IMR-90 (cell line): Measurements from ENCODE around the gene PPP1CA. TPM values are rescaled to one million over a fixed set of nuclear protein-coding genes. Genes with fewer than 3 reads are reported as not detected.

Experiments used
- ATAC-seq: fragments of 200-7000 bp; cut with Tn5 transposase; 2 replicates; pipeline ENCODE4 v1.9.1; 2020; ENCODE audit warnings: low read depth, mild to moderate bottlenecking, moderate library complexity
- BruUV-seq: library from RNA; stranded (reverse); fragments of 400-500 nt; replicated peaks from 2 replicates; lab custom pipeline; 2021; lab: Mats Ljungman, UMichigan
- CTCF ChIA-PET: fragments of 300-600 bp; formaldehyde crosslinking; extraction: SDS; loops from one replicate; lab custom pipeline; 2021; ENCODE audit warnings: antibody characterized with exemption; lab: Yijun Ruan, JAX
- POLR2A ChIA-PET: fragments of 300-600 bp; sonication (Branson Sonifier 250); formaldehyde crosslinking; loops from one replicate; lab custom pipeline; 2022; ENCODE audit warnings: antibody characterized with exemption; ENCODE audit not compliant: unreplicated experiment; lab: Charles Lee
- DNase-seq: peaks from one replicate; pipeline ENCODE4 v3.0.0; 2013
- H2AFZ ChIP-seq: replicated peaks from 2 replicates; pipeline ENCODE3; 2013; ENCODE audit warnings: low read length, mild to moderate bottlenecking; ENCODE audit not compliant: poor library complexity
- H2AK5ac ChIP-seq: 2 replicates; pipeline ENCODE4 v1.6.1; 2013; ENCODE audit warnings: low read depth, low read length, inconsistent platforms
- H2AK9ac ChIP-seq: replicated peaks from 2 replicates; pipeline ENCODE3; 2013; ENCODE audit warnings: mild to moderate bottlenecking, low read depth, low read length, moderate library complexity; ENCODE audit not compliant: poor library complexity
- H2BK120ac ChIP-seq: 2 replicates; pipeline ENCODE4 v1.6.1; 2013; ENCODE audit warnings: low read depth, low read length, inconsistent platforms
- H2BK15ac ChIP-seq: 3 replicates; pipeline ENCODE4 v1.6.1; 2013; ENCODE audit warnings: low read depth, low read length, inconsistent platforms
- H2BK20ac ChIP-seq: 2 replicates; pipeline ENCODE4 v1.6.1; 2013; ENCODE audit warnings: low read depth, mild to moderate bottlenecking, inconsistent platforms, low read length, moderate library complexity
- H2BK5ac ChIP-seq: 2 replicates; pipeline ENCODE4 v1.6.1; 2013; ENCODE audit warnings: mild to moderate bottlenecking, low read depth, low read length, inconsistent platforms; ENCODE audit not compliant: poor library complexity, severe bottlenecking
- H3K14ac ChIP-seq: replicated peaks from 2 replicates; pipeline ENCODE4 v1.6.1; 2013; ENCODE audit warnings: low read depth, low read length, inconsistent platforms
- H3K18ac ChIP-seq: 2 replicates; pipeline ENCODE4 v1.6.1; 2013; ENCODE audit warnings: low read depth, low read length, control low read depth
- H3K23ac ChIP-seq: 2 replicates; pipeline ENCODE4 v1.6.1; 2013; ENCODE audit warnings: low read depth, low read length, inconsistent platforms
- H3K27ac ChIP-seq: 2 replicates; pipeline ENCODE4 v1.5.1; 2013; ENCODE audit warnings: mild to moderate bottlenecking, control low read depth, low read length; ENCODE audit not compliant: insufficient read depth
- H3K27me3 ChIP-seq: 2 replicates; pipeline ENCODE4 v1.6.1; 2013; ENCODE audit warnings: low read length; ENCODE audit not compliant: control insufficient read depth, insufficient read depth
- H3K36me3 ChIP-seq: 2 replicates; pipeline ENCODE4 v1.6.1; 2013; ENCODE audit warnings: low read length, mixed read lengths; ENCODE audit not compliant: control insufficient read depth, insufficient read depth
- H3K4ac ChIP-seq: 2 replicates; pipeline ENCODE4 v1.6.1; 2013; ENCODE audit warnings: low read depth, low read length, inconsistent platforms
- H3K4me1 ChIP-seq: 2 replicates; pipeline ENCODE4 v1.6.1; 2013; ENCODE audit warnings: low read length, mixed read lengths; ENCODE audit not compliant: control insufficient read depth, insufficient read depth
- H3K4me2 ChIP-seq: 2 replicates; pipeline ENCODE4 v1.6.1; 2013; ENCODE audit warnings: low read depth, mild to moderate bottlenecking, control low read depth, low read length, moderate library complexity
- H3K4me3 ChIP-seq: 2 replicates; pipeline ENCODE4 v1.5.1; 2013; ENCODE audit warnings: low read depth, mild to moderate bottlenecking, control low read depth, low read length, moderate library complexity; ENCODE audit not compliant: insufficient read depth
- H3K56ac ChIP-seq: 2 replicates; pipeline ENCODE4 v1.6.1; 2013; ENCODE audit warnings: low read length, inconsistent platforms; ENCODE audit not compliant: insufficient read depth; ENCODE audit errors: extremely low read depth
- H3K79me1 ChIP-seq, 2 experiments: 2 replicates each; pipeline ENCODE4 v1.6.1; 2013; ENCODE audit warnings: low read length in 2 of 2, inconsistent platforms in 1 of 2, low read depth in 1 of 2
- H3K9ac ChIP-seq: 2 replicates; pipeline ENCODE4 v1.6.1; 2013; ENCODE audit warnings: low read depth, low read length, control low read depth
- H3K9me1 ChIP-seq: 2 replicates; pipeline ENCODE4 v1.6.1; 2013; ENCODE audit warnings: low read length, inconsistent platforms; ENCODE audit not compliant: insufficient read depth
- H3K9me3 ChIP-seq: 2 replicates; pipeline ENCODE4 v1.6.1; 2013; ENCODE audit warnings: low read length; ENCODE audit not compliant: control insufficient read depth, insufficient read depth
- H4K20me1 ChIP-seq: 2 replicates; pipeline ENCODE4 v1.6.1; 2013; ENCODE audit warnings: low read length, inconsistent platforms; ENCODE audit not compliant: insufficient read depth
- H4K5ac ChIP-seq: 2 replicates; pipeline ENCODE4 v1.6.1; 2013; ENCODE audit warnings: mild to moderate bottlenecking, low read depth, low read length, control low read depth
- H4K8ac ChIP-seq, 2 experiments: 2 replicates each; pipeline ENCODE4 v1.6.1; 2013; ENCODE audit warnings: low read depth in 2 of 2, low read length in 2 of 2, control low read depth in 1 of 2, inconsistent platforms in 1 of 2
- H4K91ac ChIP-seq: 2 replicates; pipeline ENCODE4 v1.6.1; 2013; ENCODE audit warnings: low read depth, low read length, inconsistent platforms; ENCODE audit not compliant: insufficient read depth
- MXI1 ChIP-seq: IDR thresholded peaks from 2 replicates; pipeline ENCODE4 v1.6.1; 2012; ENCODE audit warnings: low read depth, mild to moderate bottlenecking, low read length, moderate library complexity, borderline replicate concordance
- POLR2A ChIP-seq: IDR thresholded peaks from 2 replicates; pipeline ENCODE4 v1.6.1; 2012; ENCODE audit warnings: mild to moderate bottlenecking, low read depth, low read length
- RCOR1 ChIP-seq: IDR thresholded peaks from 2 replicates; pipeline ENCODE4 v1.6.1; 2012; ENCODE audit warnings: mild to moderate bottlenecking, low read length, improper control_type of control experiment; ENCODE audit not compliant: insufficient replicate concordance
- SMC3 ChIP-seq: fragments of 150-350 bp; IDR thresholded peaks from 2 replicates; pipeline ENCODE4 v1.6.1; 2016; ENCODE audit warnings: low read depth, mild to moderate bottlenecking, antibody characterized with exemption, low read length, moderate library complexity
- WGBS, 2 experiments: methylation state at CpG; one replicate each; pipeline versions ENCODE4 v1.1.5 to v1.1.7; 2013; ENCODE audit warnings: missing lambda C conversion rate in 2 of 2; ENCODE audit not compliant: insufficient read length in 1 of 2; ENCODE audit errors: extremely low coverage in 2 of 2; 5-methylcytosine and 5-hydroxymethylcytosine counted together
- dilution Hi-C: fragments of 300-500 bp; cut with HindIII; formaldehyde crosslinking; loops from one replicate; pipeline ENCODE4 v1.14.3; 2018; ENCODE audit warnings: low sequenced_read_pairs; ENCODE audit not compliant: unreplicated experiment
- in situ Hi-C: fragments of 300-500 bp; cut with MboI; formaldehyde crosslinking; loops from 3 replicates; pipeline ENCODE4 v1.14.3; 2019; ENCODE audit warnings: low sequenced_read_pairs, inconsistent platforms, mixed read lengths
- intact Hi-C: fragments of 100-400 bp; cut with micrococcal nuclease; formaldehyde crosslinking; loops from 2 replicates; pipeline ENCODE4 v1.10.0; 2022
- polyA plus RNA-seq, 3 experiments: library from polyadenylated mRNA; depleted of rRNA; stranded (reverse); fragments of >200 nt; gene quantifications; 2 replicates each; pipeline ENCODE4 v1.2.3, GENCODE V29; 2012; ENCODE audit warnings: low replicate concordance in 1 of 3
- total RNA-seq: library from RNA; depleted of rRNA; stranded (reverse); fragments of >200 nt; gene quantifications from 2 replicates; pipeline ENCODE4 v1.2.3, GENCODE V29; 2012
- TF ChIP-seq, protein P1 (sequence below): fragments of 150-350 bp; IDR thresholded peaks from 2 replicates; pipeline ENCODE4 v1.6.1; 2017; ENCODE audit warnings: mild to moderate bottlenecking, antibody characterized with exemption, low read length, low read depth

The PPP1CA gene
- total and polyA plus RNA-seq, 2 of the 4 experiments (the other 2 are of a cell fraction) = 228 to 313 TPM

GRCh38 chr11:67429038-67429668 is 27.5 kb upstream of the PPP1CA start:
- dilution Hi-C loops = no loop called here
- no TSS peak for BruUV-seq
- Histone ChIP-seq H2AK5ac (peak overlapping the region; percentile 95), H3K56ac (no peak overlapping the region), H2BK5ac (peak overlapping the region; percentile 31), H3K9me1 (peaks cover 8% of the 10 kb centered on the region), H4K20me1 (no peaks in the 10 kb centered on the region; the same call in 1 of the 2 replicates), H3K27ac (peak overlapping the region; percentile 64), H3K4ac (peak overlapping the region; percentile 94), H3K36me3 (peaks cover 21% of the 10 kb centered on the region; the same call in 1 of the 2 replicates), H3K18ac (no peak overlapping the region), H4K8ac (peak overlapping the region; percentile 47 to 87; a peak in 3 of 4 replicates), H3K9ac (peak overlapping the region; percentile 87), H2AK9ac (peak overlapping the region; percentile 95), H2BK15ac (no peak overlapping the region), H3K14ac (peak overlapping the region; percentile 56; the same call in 1 of the 2 replicates), H3K4me3 (peak overlapping the region; percentile 75), H3K27me3 (no peaks in the 10 kb centered on the region), H3K23ac (peak overlapping the region; percentile 63), H3K4me1 (peaks cover 5% of the 10 kb centered on the region), H4K91ac (peak overlapping the region; percentile 90), H3K4me2 (peak overlapping the region; percentile 97), H4K5ac (peak overlapping the region; percentile 53), H2BK20ac (no peak overlapping the region), H3K79me1 (peaks cover 11 to 29% of the 10 kb centered on the region in 2 experiments), H3K9me3 (no peaks in the 10 kb centered on the region), H2AFZ (peak overlapping the region; percentile 100), H2BK120ac (0 out of 2 replicates have a peak overlapping the region, but pooled peaks have one; percentile 17)
- ChIA-PET POLR2A (no interaction called here), CTCF (no interaction called here)
- 49% methylated on average over 8 of the region's 12 CpGs; no CpG with 5 or more reads in 1 of the 2 experiments for whole genome bisulfite sequencing, 2 experiments
- TF ChIP-seq MXI1 = no peak
- TF ChIP-seq POLR2A = no peak
- TF ChIP-seq, protein P1, sequence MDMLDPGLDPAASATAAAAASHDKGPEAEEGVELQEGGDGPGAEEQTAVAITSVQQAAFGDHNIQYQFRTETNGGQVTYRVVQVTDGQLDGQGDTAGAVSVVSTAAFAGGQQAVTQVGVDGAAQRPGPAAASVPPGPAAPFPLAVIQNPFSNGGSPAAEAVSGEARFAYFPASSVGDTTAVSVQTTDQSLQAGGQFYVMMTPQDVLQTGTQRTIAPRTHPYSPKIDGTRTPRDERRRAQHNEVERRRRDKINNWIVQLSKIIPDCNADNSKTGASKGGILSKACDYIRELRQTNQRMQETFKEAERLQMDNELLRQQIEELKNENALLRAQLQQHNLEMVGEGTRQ = no peak
- TF ChIP-seq SMC3 = no peak
- no peak for TF ChIP-seq RCOR1
- ATAC-seq (no peak), DNase-seq (no peak)
- in situ Hi-C loops = no loop called here
- intact Hi-C loops = no loop called here
